ENCODE data around the gene PPP1CA.

DNA sequence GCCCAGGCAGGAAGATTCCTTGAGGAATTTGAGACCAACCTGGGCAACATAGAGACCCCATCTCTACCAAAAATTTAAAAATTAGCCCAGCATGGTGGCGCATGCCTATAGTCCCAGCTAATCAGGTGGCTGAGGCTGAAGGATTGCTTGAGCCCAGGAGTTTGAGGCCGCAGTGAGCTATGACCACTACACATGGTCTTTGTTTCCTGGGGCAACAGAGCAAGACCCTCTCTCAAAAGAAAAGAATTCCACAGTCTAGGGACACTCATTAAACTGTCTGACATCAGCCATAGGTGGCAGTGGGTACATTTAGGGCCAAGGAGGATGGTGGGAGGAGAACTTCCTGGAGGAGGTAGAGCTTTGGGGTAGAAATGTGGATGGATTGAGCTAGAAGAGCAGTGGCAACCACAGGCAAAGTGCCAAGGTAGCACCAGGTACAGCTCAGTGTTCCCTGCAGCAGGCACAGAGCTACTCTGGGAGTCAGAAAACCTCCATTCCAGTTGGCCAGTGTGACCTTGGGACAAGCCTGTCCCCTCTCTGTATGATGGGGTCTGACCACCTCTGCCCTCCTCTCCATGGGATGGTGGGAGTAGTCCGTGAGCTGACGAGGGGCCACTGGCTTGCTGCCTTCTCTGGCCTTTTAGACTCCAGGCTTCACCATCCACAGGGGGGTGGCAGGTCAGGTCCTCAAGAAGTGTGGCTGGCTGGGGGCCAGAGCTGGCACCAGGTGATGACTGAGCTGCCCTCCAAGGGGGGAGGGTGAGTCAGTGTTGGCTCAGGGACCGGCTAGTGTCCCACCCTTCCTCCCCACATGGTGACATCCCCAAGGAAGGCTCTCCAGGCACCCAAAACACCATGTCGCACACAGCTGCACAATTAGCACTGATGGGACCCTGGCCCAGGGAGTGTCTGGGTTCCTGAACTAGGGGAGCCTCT is 24.5 kb downstream of the PPP1CA start:
- TF ChIP-seq, protein P1, sequence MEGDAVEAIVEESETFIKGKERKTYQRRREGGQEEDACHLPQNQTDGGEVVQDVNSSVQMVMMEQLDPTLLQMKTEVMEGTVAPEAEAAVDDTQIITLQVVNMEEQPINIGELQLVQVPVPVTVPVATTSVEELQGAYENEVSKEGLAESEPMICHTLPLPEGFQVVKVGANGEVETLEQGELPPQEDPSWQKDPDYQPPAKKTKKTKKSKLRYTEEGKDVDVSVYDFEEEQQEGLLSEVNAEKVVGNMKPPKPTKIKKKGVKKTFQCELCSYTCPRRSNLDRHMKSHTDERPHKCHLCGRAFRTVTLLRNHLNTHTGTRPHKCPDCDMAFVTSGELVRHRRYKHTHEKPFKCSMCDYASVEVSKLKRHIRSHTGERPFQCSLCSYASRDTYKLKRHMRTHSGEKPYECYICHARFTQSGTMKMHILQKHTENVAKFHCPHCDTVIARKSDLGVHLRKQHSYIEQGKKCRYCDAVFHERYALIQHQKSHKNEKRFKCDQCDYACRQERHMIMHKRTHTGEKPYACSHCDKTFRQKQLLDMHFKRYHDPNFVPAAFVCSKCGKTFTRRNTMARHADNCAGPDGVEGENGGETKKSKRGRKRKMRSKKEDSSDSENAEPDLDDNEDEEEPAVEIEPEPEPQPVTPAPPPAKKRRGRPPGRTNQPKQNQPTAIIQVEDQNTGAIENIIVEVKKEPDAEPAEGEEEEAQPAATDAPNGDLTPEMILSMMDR (IDR thresholded peaks at IDR 0.05) = no peak
- TF ChIP-seq EZH2 (IDR thresholded peaks at IDR 0.05; ENCODE audit: borderline replicate concordance, insufficient read depth, low read depth, low read length, poor library complexity, severe bottlenecking) = no peak

Measured in B cell (primary cell).